CD1c-positive myeloid dendritic cell (primary cell): Measurements from ENCODE around the gene GALNT17.
"Not testable (repeated sequence)": the region's sequence is repeated elsewhere in the genome, so short reads cannot be mapped to it uniquely, and the experiment has no call there.

Experiments used
- DNase-seq: peaks from one replicate; pipeline ENCODE4 v3.0.0-alpha.2; 2016; ENCODE audit errors: extremely low spot score

The GALNT17 gene

GRCh38 chr7:71627651-71628050 is 495.7 kb downstream of the GALNT17 start:
- DNase-seq: no peak

- DNase-seq: no peak
These were observed 498.6 kb downstream of the GALNT17 start for GRCh38 chr7:71630516-71630915.

GRCh38 chr7:71633551-71634008 is 501.6 kb downstream of the GALNT17 start:
- DNase-seq: no peak

GRCh38 chr7:71635849-71636248 is 503.9 kb downstream of the GALNT17 start:
- DNase-seq: not testable (repeated sequence)

- no peak for DNase-seq
These were observed 504.4 kb downstream of the GALNT17 start for GRCh38 chr7:71636329-71636728.

- DNase-seq: no peak
These were observed 505.6 kb downstream of the GALNT17 start for GRCh38 chr7:71637578-71637977.

GRCh38 chr7:71638108-71638507 is 506.2 kb downstream of the GALNT17 start:
- no peak for DNase-seq

- DNase-seq: no peak
These were observed 507.6 kb downstream of the GALNT17 start for GRCh38 chr7:71639382-71640085.

GRCh38 chr7:71643031-71643430 is 511.1 kb downstream of the GALNT17 start:
- not testable (repeated sequence) for DNase-seq

- DNase-seq: no peak
These were observed 513.9 kb downstream of the GALNT17 start for GRCh38 chr7:71645836-71646235.

GRCh38 chr7:71649812-71650211 is 517.9 kb downstream of the GALNT17 start:
- DNase-seq: no peak

GRCh38 chr7:71650653-71651337 is 518.9 kb downstream of the GALNT17 start:
- no peak for DNase-seq

- DNase-seq: no peak
These were observed 520.6 kb downstream of the GALNT17 start for GRCh38 chr7:71652510-71652909.

- DNase-seq: no peak
These were observed 525.4 kb downstream of the GALNT17 start for GRCh38 chr7:71657386-71657785.

GRCh38 chr7:71659622-71660021 is 527.7 kb downstream of the GALNT17 start:
- no peak for DNase-seq

GRCh38 chr7:71661671-71662224 is 529.8 kb downstream of the GALNT17 start:
- no peak for DNase-seq

GRCh38 chr7:71665716-71666115 is 533.8 kb downstream of the GALNT17 start:
- DNase-seq: no peak

GRCh38 chr7:71668572-71668971 is 536.6 kb downstream of the GALNT17 start:
- DNase-seq: no peak

GRCh38 chr7:71679480-71679879 is 547.5 kb downstream of the GALNT17 start:
- DNase-seq: no peak

- DNase-seq: no peak
These were observed 550.2 kb downstream of the GALNT17 start for GRCh38 chr7:71682181-71682580.

- no peak for DNase-seq
These were observed 551.2 kb downstream of the GALNT17 start for GRCh38 chr7:71682841-71683781.

- DNase-seq: no peak
These were observed 555.3 kb downstream of the GALNT17 start for GRCh38 chr7:71687286-71687685.
